K562 (cell line): ENCODE measurements around the gene DNAJB1. TPM values are rescaled to one million over a fixed set of nuclear protein-coding genes. Genes with fewer than 3 reads are reported as not detected.

Source experiments
- CBX8 ChIP-seq: fragments of 200-600 bp; sonication (generic); IDR thresholded peaks from 2 replicates; pipeline ENCODE4 v1.6.1; 2012; ENCODE audit warnings: borderline replicate concordance, mixed run types, low read depth, mild to moderate bottlenecking, moderate library complexity, mixed read lengths, low read length, control low read depth, inconsistent platforms; ENCODE audit not compliant: poor library complexity, severe bottlenecking; ENCODE audit errors: extremely low read depth
- HCFC1 ChIP-seq: IDR thresholded peaks from 2 replicates; pipeline ENCODE4 v1.6.1; 2012; ENCODE audit warnings: low read depth, low read length, improper control_type of control experiment
- HDAC2 ChIP-seq: fragments of 450-650 bp; IDR thresholded peaks from 2 replicates; pipeline ENCODE4 v1.6.1; 2016; ENCODE audit warnings: mild to moderate bottlenecking
- KAT8 ChIP-seq: fragments of 450-650 bp; IDR thresholded peaks from 2 replicates; pipeline ENCODE4 v1.6.1; 2016; ENCODE audit warnings: low read depth, mild to moderate bottlenecking
- POU5F1 ChIP-seq: fragments of 150-350 bp; IDR thresholded peaks from 2 replicates; pipeline ENCODE4 v1.6.1; 2014; ENCODE audit warnings: borderline replicate concordance, low read length, low read depth, mild to moderate bottlenecking; ENCODE audit not compliant: partially characterized antibody
- RFX7 ChIP-seq: fragments of 250-450 bp; sonication (Bioruptor Pico); IDR thresholded peaks from 2 replicates; pipeline ENCODE4 v1.5.1; 2021; ENCODE audit warnings: mild to moderate bottlenecking
- RUNX1 ChIP-seq: sonication (generic); IDR thresholded peaks from 2 replicates; pipeline ENCODE4 v1.6.1; 2016; ENCODE audit warnings: antibody characterized with exemption, low read depth
- TBP ChIP-seq: optimal IDR thresholded peaks from 2 replicates; pipeline ENCODE3; 2011; ENCODE audit warnings: low read depth, low read length, improper control_type of control experiment
- TGIF2 ChIP-seq: sonication (generic); formaldehyde crosslinking; IDR thresholded peaks from 2 replicates; pipeline ENCODE4 v1.8.1; 2022; ENCODE audit warnings: mild to moderate bottlenecking, missing genetic modification reagents, moderate library complexity
- U2AF1 ChIP-seq: fragments of 200-400 bp; formaldehyde crosslinking; optimal IDR thresholded peaks from 2 replicates; pipeline ENCODE3; 2017; ENCODE audit warnings: mild to moderate bottlenecking, low read depth, low read length, moderate library complexity
- ZBTB7A ChIP-seq: IDR thresholded peaks from 2 replicates; pipeline ENCODE4 v1.6.1; 2011; ENCODE audit warnings: low read depth, mild to moderate bottlenecking, low read length, moderate library complexity, borderline replicate concordance; ENCODE audit not compliant: control insufficient read depth
- ZNF699 ChIP-seq: fragments of 250-450 bp; sonication (Bioruptor Pico); IDR thresholded peaks from 2 replicates; pipeline ENCODE4 v1.8.0; 2021; ENCODE audit warnings: mild to moderate bottlenecking, moderate library complexity; ENCODE audit not compliant: insufficient replicate concordance
- polyA plus RNA-seq, 8 experiments: library from polyadenylated mRNA; depleted of rRNA in 4 of 8; stranded (reverse) in 5 of 8; unstranded in 3 of 8; fragments of >200 nt; fragmentation: Nextera tagmentation in 2 of 8; fragmentation: Illumina TruSeq in 1 of 8; extraction: Ambion mirVana in 2 of 8; extraction: Trizol in 1 of 8; gene quantifications; 2 replicates each; pipeline versions ENCODE4 v1.2.1 to v1.2.3, GENCODE V29; 2011 to 2014; ENCODE audit warnings: inconsistent platforms in 1 of 8, missing spikeins in 1 of 8
- total RNA-seq, 7 experiments: library from RNA; depleted of rRNA in 6 of 7; stranded (reverse); fragments of >200 nt in 6 of 7; fragmentation: Illumina TruSeq in 2 of 7; extraction: Trizol in 2 of 7; gene quantifications; 2 replicates each; pipeline versions ENCODE4 v1.2.1 to v1.2.3, GENCODE V29; 2011 to 2021; ENCODE audit warnings: low replicate concordance in 1 of 7
- TF ChIP-seq, protein P1 (sequence below): IDR thresholded peaks from 3 replicates; pipeline ENCODE4 v1.6.1; 2011; ENCODE audit warnings: borderline replicate concordance, mild to moderate bottlenecking, moderate library complexity; ENCODE audit not compliant: insufficient read length; ENCODE audit errors: extremely low read depth
- TF ChIP-seq, protein P2 (sequence below): IDR thresholded peaks from 2 replicates; pipeline ENCODE4 v1.6.1; 2016; ENCODE audit warnings: missing genetic modification characterization, missing compliant biosample characterization
- TF ChIP-seq, protein P3 (sequence below): IDR thresholded peaks from 2 replicates; pipeline ENCODE4 v1.6.1; 2012; ENCODE audit warnings: low read depth, low read length, improper control_type of control experiment, borderline replicate concordance
- TF ChIP-seq, protein P4 (sequence below): sonication (generic); formaldehyde crosslinking; IDR thresholded peaks from 2 replicates; pipeline ENCODE4 v1.8.0; 2022; ENCODE audit warnings: mild to moderate bottlenecking, missing genetic modification reagents
- TF ChIP-seq, protein P5 (sequence below): IDR thresholded peaks from 3 replicates; pipeline ENCODE4 v1.6.1; 2011; ENCODE audit warnings: borderline replicate concordance, mild to moderate bottlenecking; ENCODE audit not compliant: insufficient read length, insufficient read depth

The DNAJB1 gene
- total and polyA plus RNA-seq, 9 of the 15 experiments (the other 6 are each of a cell fraction or from before 2014, with no cell fraction given): 13.2 to 113 (median 62.1) TPM

DNA sequence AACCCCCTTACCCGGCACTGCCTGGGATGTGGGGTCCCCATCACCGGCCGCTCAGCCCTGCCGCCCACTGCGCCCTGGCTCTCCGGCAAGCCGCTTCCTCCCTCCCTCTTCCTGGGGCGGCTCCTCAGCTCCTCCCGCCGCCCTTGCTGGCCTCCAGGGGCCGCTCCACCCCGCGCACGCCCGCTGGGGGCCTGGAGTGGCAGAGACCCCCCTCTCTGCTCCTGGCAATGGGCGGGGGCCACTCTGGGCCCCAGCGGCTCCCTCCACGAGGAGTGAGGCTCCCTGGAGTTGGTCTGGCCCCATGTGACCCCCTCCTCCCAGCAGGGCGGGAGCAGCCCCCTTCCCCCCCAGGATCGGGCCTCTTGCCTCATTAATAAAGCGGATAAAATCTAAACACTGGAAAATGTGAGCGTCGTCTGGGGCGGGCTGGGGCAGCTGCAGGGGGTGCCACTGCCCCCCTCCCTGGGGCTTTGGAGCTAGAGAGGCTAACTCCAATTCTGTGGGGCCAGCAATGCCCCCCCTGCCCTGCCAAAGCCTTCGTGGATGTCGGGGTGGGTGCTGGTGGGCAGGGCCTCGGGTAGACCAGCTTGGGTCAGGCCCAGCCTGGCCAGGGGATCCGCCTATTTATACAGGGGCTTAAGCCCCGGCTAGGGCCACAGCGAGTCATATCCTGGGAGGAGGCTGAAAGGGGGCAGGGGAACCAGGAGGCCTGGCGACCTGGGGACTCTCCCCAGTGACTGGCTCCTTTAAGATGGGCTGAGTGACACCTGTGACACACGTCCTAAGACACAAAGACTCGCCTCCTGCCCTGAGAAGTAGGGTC, 42.7 kb downstream of the DNAJB1 start, which contains the start of gene PTGER1 (continued):
- TF ChIP-seq, protein P1, sequence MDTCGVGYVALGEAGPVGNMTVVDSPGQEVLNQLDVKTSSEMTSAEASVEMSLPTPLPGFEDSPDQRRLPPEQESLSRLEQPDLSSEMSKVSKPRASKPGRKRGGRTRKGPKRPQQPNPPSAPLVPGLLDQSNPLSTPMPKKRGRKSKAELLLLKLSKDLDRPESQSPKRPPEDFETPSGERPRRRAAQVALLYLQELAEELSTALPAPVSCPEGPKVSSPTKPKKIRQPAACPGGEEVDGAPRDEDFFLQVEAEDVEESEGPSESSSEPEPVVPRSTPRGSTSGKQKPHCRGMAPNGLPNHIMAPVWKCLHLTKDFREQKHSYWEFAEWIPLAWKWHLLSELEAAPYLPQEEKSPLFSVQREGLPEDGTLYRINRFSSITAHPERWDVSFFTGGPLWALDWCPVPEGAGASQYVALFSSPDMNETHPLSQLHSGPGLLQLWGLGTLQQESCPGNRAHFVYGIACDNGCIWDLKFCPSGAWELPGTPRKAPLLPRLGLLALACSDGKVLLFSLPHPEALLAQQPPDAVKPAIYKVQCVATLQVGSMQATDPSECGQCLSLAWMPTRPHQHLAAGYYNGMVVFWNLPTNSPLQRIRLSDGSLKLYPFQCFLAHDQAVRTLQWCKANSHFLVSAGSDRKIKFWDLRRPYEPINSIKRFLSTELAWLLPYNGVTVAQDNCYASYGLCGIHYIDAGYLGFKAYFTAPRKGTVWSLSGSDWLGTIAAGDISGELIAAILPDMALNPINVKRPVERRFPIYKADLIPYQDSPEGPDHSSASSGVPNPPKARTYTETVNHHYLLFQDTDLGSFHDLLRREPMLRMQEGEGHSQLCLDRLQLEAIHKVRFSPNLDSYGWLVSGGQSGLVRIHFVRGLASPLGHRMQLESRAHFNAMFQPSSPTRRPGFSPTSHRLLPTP: no peak
- TF ChIP-seq U2AF1: no peak
- TF ChIP-seq CBX8: no peak
- TF ChIP-seq ZNF699 (CRISPR knock-in tag): no peak
- TF ChIP-seq, protein P2, sequence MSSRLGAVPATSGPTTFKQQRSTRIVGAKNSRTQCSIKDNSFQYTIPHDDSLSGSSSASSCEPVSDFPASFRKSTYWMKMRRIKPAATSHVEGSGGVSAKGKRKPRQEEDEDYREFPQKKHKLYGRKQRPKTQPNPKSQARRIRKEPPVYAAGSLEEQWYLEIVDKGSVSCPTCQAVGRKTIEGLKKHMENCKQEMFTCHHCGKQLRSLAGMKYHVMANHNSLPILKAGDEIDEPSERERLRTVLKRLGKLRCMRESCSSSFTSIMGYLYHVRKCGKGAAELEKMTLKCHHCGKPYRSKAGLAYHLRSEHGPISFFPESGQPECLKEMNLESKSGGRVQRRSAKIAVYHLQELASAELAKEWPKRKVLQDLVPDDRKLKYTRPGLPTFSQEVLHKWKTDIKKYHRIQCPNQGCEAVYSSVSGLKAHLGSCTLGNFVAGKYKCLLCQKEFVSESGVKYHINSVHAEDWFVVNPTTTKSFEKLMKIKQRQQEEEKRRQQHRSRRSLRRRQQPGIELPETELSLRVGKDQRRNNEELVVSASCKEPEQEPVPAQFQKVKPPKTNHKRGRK (tag): no peak
- no peak for TF ChIP-seq RUNX1
- TF ChIP-seq, protein P3, sequence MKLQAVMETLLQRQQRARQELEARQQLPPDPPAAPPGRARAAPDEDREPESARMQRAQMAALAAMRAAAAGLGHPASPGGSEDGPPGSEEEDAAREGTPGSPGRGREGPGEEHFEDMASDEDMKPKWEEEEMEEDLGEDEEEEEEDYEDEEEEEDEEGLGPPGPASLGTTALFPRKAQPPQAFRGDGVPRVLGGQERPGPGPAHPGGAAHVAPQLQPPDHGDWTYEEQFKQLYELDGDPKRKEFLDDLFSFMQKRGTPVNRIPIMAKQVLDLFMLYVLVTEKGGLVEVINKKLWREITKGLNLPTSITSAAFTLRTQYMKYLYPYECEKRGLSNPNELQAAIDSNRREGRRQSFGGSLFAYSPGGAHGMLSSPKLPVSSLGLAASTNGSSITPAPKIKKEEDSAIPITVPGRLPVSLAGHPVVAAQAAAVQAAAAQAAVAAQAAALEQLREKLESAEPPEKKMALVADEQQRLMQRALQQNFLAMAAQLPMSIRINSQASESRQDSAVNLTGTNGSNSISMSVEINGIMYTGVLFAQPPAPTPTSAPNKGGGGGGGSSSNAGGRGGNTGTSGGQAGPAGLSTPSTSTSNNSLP: no peak
- no peak for TF ChIP-seq TBP
- TF ChIP-seq, protein P4, sequence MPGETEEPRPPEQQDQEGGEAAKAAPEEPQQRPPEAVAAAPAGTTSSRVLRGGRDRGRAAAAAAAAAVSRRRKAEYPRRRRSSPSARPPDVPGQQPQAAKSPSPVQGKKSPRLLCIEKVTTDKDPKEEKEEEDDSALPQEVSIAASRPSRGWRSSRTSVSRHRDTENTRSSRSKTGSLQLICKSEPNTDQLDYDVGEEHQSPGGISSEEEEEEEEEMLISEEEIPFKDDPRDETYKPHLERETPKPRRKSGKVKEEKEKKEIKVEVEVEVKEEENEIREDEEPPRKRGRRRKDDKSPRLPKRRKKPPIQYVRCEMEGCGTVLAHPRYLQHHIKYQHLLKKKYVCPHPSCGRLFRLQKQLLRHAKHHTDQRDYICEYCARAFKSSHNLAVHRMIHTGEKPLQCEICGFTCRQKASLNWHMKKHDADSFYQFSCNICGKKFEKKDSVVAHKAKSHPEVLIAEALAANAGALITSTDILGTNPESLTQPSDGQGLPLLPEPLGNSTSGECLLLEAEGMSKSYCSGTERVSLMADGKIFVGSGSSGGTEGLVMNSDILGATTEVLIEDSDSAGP: peak; percentile 68; the same call in 1 of the 2 replicates
- peak; percentile 35; the same call in 1 of the 2 replicates for TF ChIP-seq HCFC1
- TF ChIP-seq TGIF2 (CRISPR knock-in tag): no peak
- 0 out of 2 replicates have a peak, but pooled peaks have one; percentile 23 for TF ChIP-seq HDAC2
- no peak for TF ChIP-seq RFX7 (CRISPR knock-in tag)
- TF ChIP-seq POU5F1: no peak
- TF ChIP-seq KAT8: no peak
- TF ChIP-seq, protein P5, sequence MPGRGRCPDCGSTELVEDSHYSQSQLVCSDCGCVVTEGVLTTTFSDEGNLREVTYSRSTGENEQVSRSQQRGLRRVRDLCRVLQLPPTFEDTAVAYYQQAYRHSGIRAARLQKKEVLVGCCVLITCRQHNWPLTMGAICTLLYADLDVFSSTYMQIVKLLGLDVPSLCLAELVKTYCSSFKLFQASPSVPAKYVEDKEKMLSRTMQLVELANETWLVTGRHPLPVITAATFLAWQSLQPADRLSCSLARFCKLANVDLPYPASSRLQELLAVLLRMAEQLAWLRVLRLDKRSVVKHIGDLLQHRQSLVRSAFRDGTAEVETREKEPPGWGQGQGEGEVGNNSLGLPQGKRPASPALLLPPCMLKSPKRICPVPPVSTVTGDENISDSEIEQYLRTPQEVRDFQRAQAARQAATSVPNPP: no peak
- peak; percentile 99 for TF ChIP-seq ZBTB7A
